ENCODE results near the gene P4HB.

Gene P4HB

DNA sequence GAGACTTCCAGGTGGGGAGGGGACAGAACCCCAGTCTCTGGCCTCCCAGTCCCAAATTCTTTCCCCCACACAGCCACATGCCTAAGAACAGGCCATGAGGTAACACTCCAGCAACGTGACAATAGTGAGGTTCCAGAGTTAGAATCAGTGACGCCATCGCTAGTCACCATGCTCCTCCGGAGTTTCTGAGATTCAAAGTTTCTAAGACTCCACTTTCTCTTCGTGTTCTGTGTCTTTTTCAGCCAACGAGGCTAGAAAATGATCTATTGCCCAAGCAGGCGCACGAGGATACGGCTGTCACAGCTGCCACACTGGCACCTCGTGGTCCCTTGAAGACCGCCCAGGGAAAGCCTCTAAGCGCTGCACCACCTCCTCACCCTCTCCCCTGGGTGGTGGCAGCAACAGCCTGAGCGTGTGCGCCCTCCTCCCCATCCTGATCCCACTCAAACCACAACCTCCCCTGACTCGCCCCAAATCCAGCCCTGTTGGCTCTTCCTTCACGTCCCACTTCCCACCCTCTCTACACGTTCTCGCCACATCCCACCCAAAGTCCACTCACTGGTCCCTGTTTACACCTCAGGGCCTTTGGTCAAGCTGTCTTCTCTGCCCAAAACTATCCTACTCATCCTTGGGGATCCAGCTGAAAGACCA, 28.3 kb downstream of the P4HB start:
- DNase-seq (ENCODE audit: low read depth in 1 of 2, low spot score in 1 of 2), result peak; percentile 71 to 73
- H3K27me3 ChIP-seq (ENCODE audit: insufficient read depth, poor library complexity, severe bottlenecking), result no peaks in the 10 kb centered on the region
- TF ChIP-seq SPI1 (IDR thresholded peaks at IDR 0.05; ENCODE audit: borderline replicate concordance, low read depth) (no peak), CTCF (IDR thresholded peaks at IDR 0.05; ENCODE audit: insufficient read depth, low read length) (no peak), POLR2AphosphoS5 (IDR thresholded peaks at IDR 0.05; ENCODE audit: low read depth) (peak; percentile 96)
- peak overlapping the region; percentile 98 for H3K27ac ChIP-seq (replicated peaks)
- peak overlapping the region; percentile 59 for H3K4me3 ChIP-seq (replicated peaks; ENCODE audit: insufficient read depth, low read length)

GRCh38 chr17:81831563-81831956, 28.8 kb downstream of the P4HB start:
- Histone ChIP-seq H3K4me3 (replicated peaks; ENCODE audit: insufficient read depth, low read length) (peak overlapping the region; percentile 59), H3K27me3 (ENCODE audit: insufficient read depth, poor library complexity, severe bottlenecking) (no peaks in the 10 kb centered on the region), H3K27ac (replicated peaks) (peak overlapping the region; percentile 98)
- peak in 1 of 2 experiments; percentile 50 for DNase-seq (ENCODE audit: low read depth in 1 of 2, low spot score in 1 of 2)
- TF ChIP-seq CTCF (IDR thresholded peaks at IDR 0.05; ENCODE audit: insufficient read depth, low read length) (no peak), POLR2AphosphoS5 (IDR thresholded peaks at IDR 0.05; ENCODE audit: low read depth) (no peak), GABPA (IDR thresholded peaks at IDR 0.05; ENCODE audit: low read depth) (no peak), SPI1 (IDR thresholded peaks at IDR 0.05; ENCODE audit: borderline replicate concordance, low read depth) (no peak)
- TF ChIP-seq, protein P1, sequence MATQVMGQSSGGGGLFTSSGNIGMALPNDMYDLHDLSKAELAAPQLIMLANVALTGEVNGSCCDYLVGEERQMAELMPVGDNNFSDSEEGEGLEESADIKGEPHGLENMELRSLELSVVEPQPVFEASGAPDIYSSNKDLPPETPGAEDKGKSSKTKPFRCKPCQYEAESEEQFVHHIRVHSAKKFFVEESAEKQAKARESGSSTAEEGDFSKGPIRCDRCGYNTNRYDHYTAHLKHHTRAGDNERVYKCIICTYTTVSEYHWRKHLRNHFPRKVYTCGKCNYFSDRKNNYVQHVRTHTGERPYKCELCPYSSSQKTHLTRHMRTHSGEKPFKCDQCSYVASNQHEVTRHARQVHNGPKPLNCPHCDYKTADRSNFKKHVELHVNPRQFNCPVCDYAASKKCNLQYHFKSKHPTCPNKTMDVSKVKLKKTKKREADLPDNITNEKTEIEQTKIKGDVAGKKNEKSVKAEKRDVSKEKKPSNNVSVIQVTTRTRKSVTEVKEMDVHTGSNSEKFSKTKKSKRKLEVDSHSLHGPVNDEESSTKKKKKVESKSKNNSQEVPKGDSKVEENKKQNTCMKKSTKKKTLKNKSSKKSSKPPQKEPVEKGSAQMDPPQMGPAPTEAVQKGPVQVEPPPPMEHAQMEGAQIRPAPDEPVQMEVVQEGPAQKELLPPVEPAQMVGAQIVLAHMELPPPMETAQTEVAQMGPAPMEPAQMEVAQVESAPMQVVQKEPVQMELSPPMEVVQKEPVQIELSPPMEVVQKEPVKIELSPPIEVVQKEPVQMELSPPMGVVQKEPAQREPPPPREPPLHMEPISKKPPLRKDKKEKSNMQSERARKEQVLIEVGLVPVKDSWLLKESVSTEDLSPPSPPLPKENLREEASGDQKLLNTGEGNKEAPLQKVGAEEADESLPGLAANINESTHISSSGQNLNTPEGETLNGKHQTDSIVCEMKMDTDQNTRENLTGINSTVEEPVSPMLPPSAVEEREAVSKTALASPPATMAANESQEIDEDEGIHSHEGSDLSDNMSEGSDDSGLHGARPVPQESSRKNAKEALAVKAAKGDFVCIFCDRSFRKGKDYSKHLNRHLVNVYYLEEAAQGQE (IDR thresholded peaks at IDR 0.05; ENCODE audit: insufficient replicate concordance, low read depth), result no peak

DNA sequence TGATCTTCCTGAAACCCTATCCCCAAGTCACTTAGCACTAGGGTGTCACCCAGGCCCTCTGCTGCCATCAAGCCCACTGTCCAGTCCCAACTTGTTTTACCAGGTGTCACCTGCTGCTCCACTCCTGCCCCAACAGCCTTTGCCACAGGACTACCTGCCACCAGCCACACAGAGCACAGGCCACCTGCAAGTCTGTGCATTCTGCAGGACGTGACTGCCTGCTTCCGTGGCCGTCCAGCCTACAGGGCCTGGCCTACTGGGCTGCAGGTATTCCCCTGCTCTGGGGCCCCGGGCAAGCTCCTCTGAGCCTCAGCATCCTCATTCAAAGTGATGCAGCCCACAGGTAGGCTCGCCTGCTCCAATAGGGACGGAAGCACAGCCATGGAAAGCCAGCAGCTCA, 30.5 kb downstream of the P4HB start:
- Histone ChIP-seq H3K27me3 (ENCODE audit: insufficient read depth, poor library complexity, severe bottlenecking) (no peaks in the 10 kb centered on the region), H3K27ac (replicated peaks) (no peak overlapping the region), H3K4me3 (replicated peaks; ENCODE audit: insufficient read depth, low read length) (no peak overlapping the region)
- no peak for TF ChIP-seq SPI1 (IDR thresholded peaks at IDR 0.05; ENCODE audit: borderline replicate concordance, low read depth)
- no peak for TF ChIP-seq GABPA (IDR thresholded peaks at IDR 0.05; ENCODE audit: low read depth)
- TF ChIP-seq, protein P1 (IDR thresholded peaks at IDR 0.05; ENCODE audit: insufficient replicate concordance, low read depth), result no peak
- TF ChIP-seq CTCF (IDR thresholded peaks at IDR 0.05; ENCODE audit: insufficient read depth, low read length), result no peak
- no peak for TF ChIP-seq POLR2AphosphoS5 (IDR thresholded peaks at IDR 0.05; ENCODE audit: low read depth)
- DNase-seq (ENCODE audit: low read depth in 1 of 2, low spot score in 1 of 2), result no peak

- Histone ChIP-seq H3K4me3 (replicated peaks; ENCODE audit: insufficient read depth, low read length) (no peak overlapping the region), H3K27me3 (ENCODE audit: insufficient read depth, poor library complexity, severe bottlenecking) (no peaks in the 10 kb centered on the region), H3K27ac (replicated peaks) (no peak overlapping the region)
- TF ChIP-seq, protein P1 (IDR thresholded peaks at IDR 0.05; ENCODE audit: insufficient replicate concordance, low read depth), result no peak
- no peak for TF ChIP-seq GABPA (IDR thresholded peaks at IDR 0.05; ENCODE audit: low read depth)
- no peak for TF ChIP-seq SPI1 (IDR thresholded peaks at IDR 0.05; ENCODE audit: borderline replicate concordance, low read depth)
- TF ChIP-seq POLR2AphosphoS5 (IDR thresholded peaks at IDR 0.05; ENCODE audit: low read depth), result no peak
- no peak for TF ChIP-seq CTCF (IDR thresholded peaks at IDR 0.05; ENCODE audit: insufficient read depth, low read length)
- no peak for DNase-seq (ENCODE audit: low read depth in 1 of 2, low spot score in 1 of 2)
These were observed 31.7 kb downstream of the P4HB start for GRCh38 chr17:81828656-81829055.

Data from HL-60 (cell line).